Daoy (cell line): ENCODE data around the gene C2orf42. TPM values are rescaled to one million over a fixed set of nuclear protein-coding genes. Genes with fewer than 3 reads are reported as not detected.
"Not testable (repeated sequence)": the region's sequence is repeated elsewhere in the genome, so short reads cannot be mapped to it uniquely, and the experiment has no call there.

ENCODE experiments used
- DNase-seq: peaks from one replicate; pipeline ENCODE4 v3.0.0-alpha.2; 2015; ENCODE audit warnings: low read depth
- total RNA-seq: library from RNA; depleted of rRNA; stranded (reverse); fragments of >200 nt; shearing (Covaris generic); gene quantifications from 2 replicates; pipeline ENCODE4 v1.2.3, GENCODE V29; 2014

The C2orf42 gene
- total RNA-seq, 1 experiment from 2014 or later = 15.0 TPM

- DNase-seq = peak; percentile 59
These were observed 58.3 kb downstream of the C2orf42 start for GRCh38 chr2:70132244-70133126.

GRCh38 chr2:70131344-70132143, 59.3 kb downstream of the C2orf42 start:
- not testable (repeated sequence) for DNase-seq

- no peak for DNase-seq
These were observed 62.8 kb downstream of the C2orf42 start for GRCh38 chr2:70128005-70128404.

- DNase-seq = no peak
These were observed 64.4 kb downstream of the C2orf42 start for GRCh38 chr2:70126413-70126812.

- DNase-seq = no peak
These were observed 65.3 kb downstream of the C2orf42 start for GRCh38 chr2:70125498-70125898.

GRCh38 chr2:70124983-70125480, 65.8 kb downstream of the C2orf42 start:
- peak; percentile 48 for DNase-seq

- DNase-seq = no peak
These were observed 67.0 kb downstream of the C2orf42 start for GRCh38 chr2:70123829-70124116.

- peak; percentile 71 for DNase-seq
These were observed 67.6 kb downstream of the C2orf42 start for GRCh38 chr2:70123051-70123828.

- DNase-seq = no peak
These were observed 68.3 kb downstream of the C2orf42 start for GRCh38 chr2:70122470-70122869.

- no peak for DNase-seq
These were observed 69.0 kb downstream of the C2orf42 start for GRCh38 chr2:70121627-70122372.

- no peak for DNase-seq
These were observed 71.9 kb downstream of the C2orf42 start for GRCh38 chr2:70118798-70119454.

- DNase-seq = no peak
These were observed 73.8 kb downstream of the C2orf42 start for GRCh38 chr2:70116936-70117552.

GRCh38 chr2:70115646-70116442, 75.0 kb downstream of the C2orf42 start:
- DNase-seq = no peak

- no peak for DNase-seq
These were observed 77.3 kb downstream of the C2orf42 start for GRCh38 chr2:70113359-70114070.

- no peak for DNase-seq
These were observed 78.8 kb downstream of the C2orf42 start for GRCh38 chr2:70111752-70112591.

GRCh38 chr2:70110397-70110796, 80.4 kb downstream of the C2orf42 start:
- DNase-seq = not testable (repeated sequence)

GRCh38 chr2:70106138-70106537, 84.7 kb downstream of the C2orf42 start:
- not testable (repeated sequence) for DNase-seq
